NCI-H146 (cell line): Measurements from ENCODE around the gene SLK.

ENCODE experiments used
- DNase-seq: peaks from one replicate; lab custom pipeline; 2025; lab: John Stamatoyannopoulos, UW

Gene SLK

DNA sequence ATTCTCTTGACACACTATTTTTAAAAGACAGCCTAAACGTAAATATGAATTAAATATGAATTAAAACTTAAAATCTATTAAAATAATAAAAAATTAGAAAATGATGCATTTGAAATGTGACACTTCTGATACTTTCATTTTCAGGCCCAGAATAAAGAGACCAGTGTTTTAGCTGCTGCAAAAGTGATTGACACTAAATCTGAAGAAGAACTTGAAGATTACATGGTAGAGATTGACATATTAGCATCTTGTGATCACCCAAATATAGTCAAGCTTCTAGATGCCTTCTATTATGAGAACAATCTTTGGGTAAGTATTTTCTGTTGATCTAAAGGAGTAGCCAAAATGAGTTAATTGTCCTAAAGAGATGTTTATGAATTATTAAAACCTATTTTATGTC, 23.6 kb downstream of the SLK start:
- DNase-seq: no peak

DNA sequence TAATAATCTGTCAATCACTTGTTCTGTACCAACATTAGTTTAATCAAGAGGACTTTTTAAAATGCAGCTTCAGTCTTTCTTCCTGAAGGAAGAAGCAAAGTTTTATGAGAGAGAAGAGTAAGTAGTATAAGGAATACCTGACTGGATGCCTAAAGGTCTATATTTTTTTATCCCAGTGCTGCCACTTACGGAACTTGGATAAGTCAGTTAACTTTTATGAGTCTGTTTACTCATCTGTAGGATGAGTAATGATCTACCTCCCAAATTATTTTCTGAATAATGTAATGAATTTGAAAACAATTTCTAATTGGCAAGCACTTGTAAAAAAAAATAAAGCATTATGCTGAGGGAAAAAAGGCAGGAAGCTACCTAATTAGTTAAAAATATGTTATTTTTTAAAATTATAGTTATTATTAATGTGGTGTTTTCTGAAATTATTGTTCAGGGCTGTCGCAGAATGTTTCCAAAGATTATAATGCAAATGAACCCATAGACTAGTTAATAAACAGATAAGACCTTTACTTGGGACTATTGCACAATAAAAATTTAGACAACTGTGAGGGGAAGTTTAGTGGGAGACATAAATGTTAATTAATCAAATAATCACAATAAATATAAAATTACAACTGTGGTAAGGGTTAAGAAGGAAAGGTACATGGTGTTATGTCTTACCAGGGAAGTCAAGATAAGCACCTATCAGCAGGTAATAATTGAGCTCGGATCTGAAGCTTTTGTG, 24.6 kb downstream of the SLK start:
- no peak for DNase-seq

GRCh38 chr10:103995134-103995533, 28.2 kb downstream of the SLK start:
- DNase-seq: no peak

- no peak for DNase-seq
Observed at GRCh38 chr10:103998805-103999204, 31.9 kb downstream of the SLK start.

- DNase-seq: no peak
Observed at GRCh38 chr10:104002911-104003310, 36.0 kb downstream of the SLK start.

DNA sequence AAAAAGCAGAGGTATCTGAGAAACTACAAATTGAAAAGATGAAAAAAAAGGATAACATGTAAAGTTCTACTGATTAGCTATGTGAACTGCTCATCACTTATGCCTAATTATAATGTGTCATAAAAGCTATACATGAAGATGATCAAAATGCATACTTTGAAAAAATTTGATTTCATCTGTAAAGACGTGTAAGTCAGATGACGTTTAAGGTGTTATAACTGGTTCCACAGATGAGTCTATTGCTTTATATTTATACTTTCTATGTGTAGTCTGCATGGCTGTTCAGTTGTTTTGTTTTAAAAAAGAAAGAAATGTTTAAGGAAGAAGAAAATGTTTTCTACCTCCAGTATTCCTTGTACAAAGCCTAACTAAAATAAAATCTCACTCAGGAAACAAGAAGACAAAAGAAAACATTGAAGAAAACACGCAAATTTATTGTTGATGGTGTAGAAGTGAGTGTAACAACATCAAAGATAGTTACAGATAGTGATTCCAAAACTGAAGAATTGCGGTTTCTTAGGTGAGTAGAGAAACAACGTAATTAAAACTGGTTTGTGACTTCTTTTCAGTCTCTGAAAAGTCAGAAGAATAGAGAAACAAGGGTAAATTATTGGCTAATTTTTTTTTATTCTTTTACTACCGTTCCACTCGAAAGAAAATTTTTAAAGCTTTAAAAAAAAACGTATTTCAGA, 38.4 kb downstream of the SLK start:
- no peak for DNase-seq

- DNase-seq: no peak
Observed at GRCh38 chr10:104011904-104012303, 45.0 kb downstream of the SLK start.

DNA sequence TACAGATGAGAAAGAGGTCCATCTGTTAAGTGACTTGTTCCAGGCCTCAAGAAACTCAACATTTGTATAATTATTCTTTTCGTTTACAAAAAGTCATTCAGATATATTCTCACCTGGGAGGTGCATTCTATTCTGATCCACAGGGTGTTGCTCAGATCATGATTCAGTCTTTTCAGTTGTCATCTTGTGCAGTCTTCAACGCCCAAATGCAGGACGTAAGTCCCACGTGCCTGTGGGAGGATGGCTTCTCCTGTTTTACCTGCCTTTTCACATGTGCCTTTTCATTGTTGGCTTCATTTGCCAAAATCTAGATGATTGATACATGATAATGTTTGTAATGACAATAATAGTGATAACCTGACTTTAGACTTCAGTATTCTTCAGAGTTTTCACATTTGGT, 46.5 kb downstream of the SLK start:
- DNase-seq: no peak

DNA sequence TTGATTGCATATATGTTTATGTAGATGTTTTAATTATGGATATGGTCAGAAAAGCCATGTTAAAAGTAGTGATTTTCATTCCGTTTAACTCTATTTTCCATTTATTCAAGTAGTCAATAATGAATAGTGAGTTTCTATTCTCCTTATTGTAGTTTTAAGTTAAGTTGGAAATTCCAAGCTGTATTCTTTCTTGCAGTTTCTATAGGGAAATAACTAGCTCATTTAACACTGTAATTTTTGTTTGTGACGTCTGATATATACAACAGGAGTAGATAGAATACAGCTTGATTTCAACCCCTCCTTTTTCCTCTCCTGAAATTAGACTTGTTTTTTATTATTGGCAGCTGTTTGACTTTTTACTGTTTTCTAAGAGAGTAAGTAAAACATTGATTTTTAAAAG, 47.2 kb downstream of the SLK start:
- DNase-seq: no peak

- DNase-seq: no peak
Observed at GRCh38 chr10:104016661-104017060, 49.7 kb downstream of the SLK start.

- no peak for DNase-seq
Observed at GRCh38 chr10:104018471-104018870, 51.5 kb downstream of the SLK start.

DNA sequence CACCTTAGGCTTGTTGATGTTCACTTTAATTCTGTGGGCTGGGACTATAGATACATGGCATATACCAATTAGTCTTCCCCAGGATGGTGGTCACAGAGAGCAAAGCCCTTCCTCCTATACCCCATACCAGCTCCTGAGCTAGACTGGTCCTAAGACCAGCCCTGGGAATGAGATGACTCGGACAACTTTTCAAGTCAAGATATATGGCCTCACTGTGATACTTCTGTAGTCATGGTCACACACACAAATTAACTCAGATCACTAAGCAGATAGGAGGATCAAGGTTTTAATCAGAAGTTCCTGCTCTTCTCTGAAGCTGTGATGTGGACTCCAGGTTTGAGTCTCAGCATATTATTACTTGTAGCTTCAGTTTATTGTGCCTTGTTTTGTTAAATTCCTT, 53.1 kb downstream of the SLK start:
- no peak for DNase-seq

DNA sequence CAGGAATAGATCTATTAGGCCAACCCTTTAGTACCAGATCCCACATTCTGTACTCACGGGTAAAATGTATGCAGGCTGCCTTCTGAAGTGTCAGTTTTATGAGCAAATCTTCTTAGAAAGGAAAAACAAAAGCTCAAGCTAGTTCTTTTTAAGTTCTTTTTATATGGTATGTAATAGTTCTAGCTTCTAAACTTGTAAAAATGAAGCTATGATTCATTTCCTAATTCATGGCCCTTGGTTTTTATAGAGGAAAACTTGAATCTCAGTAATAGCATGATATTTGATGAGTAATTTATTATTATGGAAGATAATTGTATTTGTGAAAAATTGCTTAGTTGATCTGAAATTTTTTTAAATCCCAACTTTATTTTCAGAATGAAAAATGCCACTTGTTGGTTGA, 54.3 kb downstream of the SLK start:
- no peak for DNase-seq

- no peak for DNase-seq
Observed at GRCh38 chr10:104022026-104022425, 55.1 kb downstream of the SLK start.

DNA sequence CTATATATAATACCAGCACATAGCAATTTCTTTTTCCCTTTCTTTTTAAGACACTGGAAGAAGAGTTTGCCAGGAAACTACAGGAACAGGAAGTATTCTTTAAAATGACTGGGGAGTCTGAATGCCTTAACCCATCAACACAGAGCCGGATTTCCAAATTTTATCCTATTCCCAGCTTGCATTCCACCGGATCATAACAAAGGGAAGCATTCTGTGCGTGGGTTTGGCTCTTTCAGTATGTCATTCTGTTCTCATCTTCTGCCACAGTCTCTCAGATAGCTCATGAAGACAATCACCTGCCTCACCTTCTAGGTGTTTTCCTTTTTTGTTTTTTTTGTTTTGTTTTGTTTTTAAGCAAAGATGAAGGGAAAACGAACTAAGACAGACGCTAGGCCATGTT, 58.6 kb downstream of the SLK start:
- DNase-seq: no peak

- DNase-seq: no peak
Observed at GRCh38 chr10:104026762-104027161, 59.8 kb downstream of the SLK start.

DNA sequence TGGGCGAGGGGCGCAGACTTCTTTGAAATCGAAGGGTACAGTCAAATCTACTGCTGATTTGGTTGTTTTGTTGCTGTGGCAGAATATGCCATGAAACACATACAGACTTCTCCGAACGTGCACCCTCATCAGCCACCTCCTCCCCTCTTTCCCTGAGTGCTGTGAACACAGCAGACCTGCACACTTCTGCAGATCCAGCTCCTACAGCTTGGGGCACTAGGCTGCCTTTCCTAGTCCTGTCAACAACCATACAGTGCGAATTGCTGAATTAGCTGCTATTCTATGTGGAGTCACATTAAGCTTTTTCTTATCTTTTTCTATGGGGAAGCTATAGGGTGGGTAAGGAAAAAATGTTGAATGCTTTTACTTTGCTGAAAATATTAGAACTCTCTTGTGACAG, 61.2 kb downstream of the SLK start:
- DNase-seq: no peak

- DNase-seq: no peak
Observed at GRCh38 chr10:104028823-104029520, 62.0 kb downstream of the SLK start.

DNA sequence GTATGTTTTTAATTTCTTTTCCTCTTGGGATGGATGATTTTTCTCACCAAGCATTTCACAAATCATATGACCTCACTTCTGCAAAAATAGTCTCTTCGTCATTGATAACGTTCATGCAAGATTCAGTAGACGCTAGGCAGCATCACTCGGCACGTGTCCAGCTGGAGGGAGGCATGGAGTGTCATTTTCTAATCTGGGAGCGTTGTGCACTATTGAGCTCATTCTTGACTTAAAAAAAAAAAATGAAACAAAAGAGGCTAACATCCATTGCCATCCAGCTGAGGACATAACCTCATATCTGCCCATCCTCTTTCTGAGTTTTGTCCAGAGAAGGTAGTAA, 62.6 kb downstream of the SLK start:
- no peak for DNase-seq

GRCh38 chr10:104031631-104032030, 64.7 kb downstream of the SLK start:
- DNase-seq: no peak

GRCh38 chr10:104032144-104032775, 65.3 kb downstream of the SLK start:
- DNase-seq: no peak

DNA sequence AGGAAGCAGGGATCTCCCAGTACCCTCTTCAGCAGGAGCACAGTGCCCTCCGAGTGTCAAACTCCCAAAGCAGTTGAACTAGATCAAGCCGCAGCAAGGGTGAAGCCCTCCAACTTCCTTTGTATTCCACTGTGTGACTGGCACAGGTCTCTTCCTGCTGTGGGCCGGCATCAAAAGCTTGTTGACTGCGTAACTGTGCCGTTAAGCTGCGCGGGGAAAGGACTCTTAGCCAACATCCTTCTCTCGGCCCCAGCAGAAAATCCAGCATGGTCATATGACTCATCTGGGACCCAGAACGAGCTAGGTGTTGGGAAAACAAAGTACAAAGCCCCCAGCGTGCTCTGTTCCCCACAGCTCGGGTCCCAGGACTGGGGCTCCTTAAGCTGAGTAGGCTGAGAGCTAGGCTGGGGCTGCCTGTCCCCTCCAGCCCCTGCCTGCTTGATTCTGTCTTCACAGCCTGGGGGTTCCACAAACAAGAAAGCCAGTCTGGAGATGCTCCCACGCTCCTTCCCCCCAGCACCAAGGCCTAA, 66.5 kb downstream of the SLK start:
- DNase-seq: no peak

- no peak for DNase-seq
Observed at GRCh38 chr10:104033966-104034365, 67.0 kb downstream of the SLK start.
